Prostate gland (tissue), 2 donors: ENCODE results near the gene PPP2R5C. TPM values are rescaled to one million over a fixed set of nuclear protein-coding genes. Genes with fewer than 3 reads are reported as not detected.
"Not testable (repeated sequence)": the region's sequence is repeated elsewhere in the genome, so short reads cannot be mapped to it uniquely, and the experiment has no call there.

Experiments used
- DNase-seq: peaks from one replicate; pipeline ENCODE4 v3.0.0-alpha.2; 2019; ENCODE audit warnings: low spot score
- H3K27ac ChIP-seq, 2 donors: fragments of 200-600 bp; sonication (generic); 2 replicates each; pipeline ENCODE4 v1.5.1; 2017 to 2019
- H3K27me3 ChIP-seq: fragments of 200-600 bp; sonication (generic); replicated peaks from 2 replicates; pipeline ENCODE4 v1.5.1; 2019; ENCODE audit not compliant: insufficient read depth
- H3K36me3 ChIP-seq, 2 donors: fragments of 200-600 bp; sonication (generic); 1 replicate in 1 of 2; 2 replicates in 1 of 2; pipeline versions ENCODE4 v1.5.1 to v1.8.1; 2017 to 2019
- H3K4me1 ChIP-seq: fragments of 200-600 bp; sonication (generic); replicated peaks from 2 replicates; pipeline ENCODE4 v1.5.1; 2019
- H3K4me3 ChIP-seq, 2 donors: fragments of 200-600 bp; sonication (generic); 2 replicates each; pipeline ENCODE4 v1.5.1; 2017 to 2019
- H3K9me3 ChIP-seq: fragments of 200-600 bp; sonication (generic); 2 replicates; pipeline ENCODE4 v1.5.1; 2017
- POLR2A ChIP-seq: fragments of 450-650 bp; IDR thresholded peaks from one replicate; pipeline ENCODE4 v1.6.1; 2016; ENCODE audit warnings: antibody characterized with exemption, mild to moderate bottlenecking
- POLR2AphosphoS5 ChIP-seq: sonication (generic); formaldehyde crosslinking; IDR thresholded peaks from one replicate; pipeline ENCODE4 v1.6.1; 2017; ENCODE audit warnings: antibody characterized with exemption
- WGBS: methylation state at CpG from one replicate; pipeline ENCODE4 v1.1.5; 2018; 5-methylcytosine and 5-hydroxymethylcytosine counted together
- intact Hi-C: fragments of 100-400 bp; cut with DNase I; formaldehyde crosslinking; loops from one replicate; pipeline ENCODE4 v1.14.2; 2022
- total RNA-seq, 2 donors: library from RNA; depleted of rRNA; stranded (reverse); fragments of >200 nt; gene quantifications; one replicate each; pipeline ENCODE4 v1.1.0, GENCODE V29; 2016
- TF ChIP-seq, protein P1 (sequence below), 4 experiments: fragments of 200-600 bp in 2 of 4; fragments of 450-650 bp in 2 of 4; sonication (generic) in 2 of 4; IDR thresholded peaks; 1 replicate in 3 of 4; 2 replicates in 1 of 4; pipeline ENCODE4 v1.5.1; 2016 to 2019; ENCODE audit warnings: antibody characterized with exemption in 4 of 4, mild to moderate bottlenecking in 2 of 4, moderate library complexity in 2 of 4

The PPP2R5C gene
- total RNA-seq, 2 donors from 2014 or later: 67.8 to 96.2 TPM

DNA sequence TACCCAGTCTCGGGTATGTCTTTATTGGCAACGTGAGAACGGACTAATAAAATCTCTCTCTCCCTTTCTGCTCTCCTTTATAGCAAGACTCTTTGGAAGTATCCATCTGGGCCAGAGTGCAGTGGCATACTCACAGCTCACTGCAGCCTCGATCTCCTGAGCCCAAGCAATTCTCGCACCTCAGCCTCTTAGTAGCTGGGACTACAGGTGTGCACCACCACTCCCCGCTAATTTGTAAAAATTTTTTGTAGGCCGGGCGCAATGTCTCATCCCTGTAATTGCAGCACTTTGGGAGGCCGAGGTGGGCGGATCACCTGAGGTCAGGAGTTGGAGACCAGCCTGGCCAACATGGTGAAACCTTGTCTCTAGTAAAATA lies 33.2 kb upstream of the PPP2R5C start:
- TF ChIP-seq POLR2A (no peak), POLR2AphosphoS5 (no peak)
- TF ChIP-seq, protein P1, sequence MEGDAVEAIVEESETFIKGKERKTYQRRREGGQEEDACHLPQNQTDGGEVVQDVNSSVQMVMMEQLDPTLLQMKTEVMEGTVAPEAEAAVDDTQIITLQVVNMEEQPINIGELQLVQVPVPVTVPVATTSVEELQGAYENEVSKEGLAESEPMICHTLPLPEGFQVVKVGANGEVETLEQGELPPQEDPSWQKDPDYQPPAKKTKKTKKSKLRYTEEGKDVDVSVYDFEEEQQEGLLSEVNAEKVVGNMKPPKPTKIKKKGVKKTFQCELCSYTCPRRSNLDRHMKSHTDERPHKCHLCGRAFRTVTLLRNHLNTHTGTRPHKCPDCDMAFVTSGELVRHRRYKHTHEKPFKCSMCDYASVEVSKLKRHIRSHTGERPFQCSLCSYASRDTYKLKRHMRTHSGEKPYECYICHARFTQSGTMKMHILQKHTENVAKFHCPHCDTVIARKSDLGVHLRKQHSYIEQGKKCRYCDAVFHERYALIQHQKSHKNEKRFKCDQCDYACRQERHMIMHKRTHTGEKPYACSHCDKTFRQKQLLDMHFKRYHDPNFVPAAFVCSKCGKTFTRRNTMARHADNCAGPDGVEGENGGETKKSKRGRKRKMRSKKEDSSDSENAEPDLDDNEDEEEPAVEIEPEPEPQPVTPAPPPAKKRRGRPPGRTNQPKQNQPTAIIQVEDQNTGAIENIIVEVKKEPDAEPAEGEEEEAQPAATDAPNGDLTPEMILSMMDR (IDR thresholded peaks at IDR 0.05): no peak
- Histone ChIP-seq H3K27ac (no peak overlapping the region), H3K4me1 (peaks cover 6% of the 10 kb centered on the region), H3K9me3 (no peaks in the 10 kb centered on the region), H3K4me3 (no peak overlapping the region), H3K27me3 (no peaks in the 10 kb centered on the region), H3K36me3 (no peaks in the 10 kb centered on the region)
- 81% methylated on average over 10 of the region's 10 CpGs for WGBS
- no peak for DNase-seq
- intact Hi-C loops: no loop called here

DNA sequence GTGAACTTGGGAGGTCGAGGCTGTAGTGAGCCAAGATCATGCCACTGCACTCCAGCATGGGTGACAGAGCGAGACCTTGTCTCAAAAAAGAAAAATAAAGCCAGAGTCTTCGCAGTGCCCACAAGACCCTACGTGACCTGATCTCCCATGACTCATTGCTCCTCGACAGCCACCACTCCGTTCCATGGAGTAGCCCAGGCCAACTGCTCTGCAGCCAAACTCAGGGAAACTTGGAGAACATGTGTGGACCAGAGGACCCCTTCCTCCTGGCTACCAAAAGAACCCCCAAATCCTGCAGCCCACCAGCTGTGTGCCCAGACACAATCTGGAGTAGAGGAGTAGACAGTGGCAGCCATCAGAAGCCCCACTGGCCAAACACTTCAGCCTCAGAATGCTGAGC lies 32.1 kb upstream of the PPP2R5C start:
- DNase-seq: no peak
- Histone ChIP-seq H3K27me3 (no peaks in the 10 kb centered on the region), H3K27ac (no peak overlapping the region), H3K36me3 (no peaks in the 10 kb centered on the region), H3K4me1 (peaks cover 6% of the 10 kb centered on the region), H3K4me3 (no peak overlapping the region), H3K9me3 (no peaks in the 10 kb centered on the region)
- intact Hi-C loops: no loop called here
- WGBS: 92% methylated on average over 6 of the region's 6 CpGs
- TF ChIP-seq POLR2A (no peak), POLR2AphosphoS5 (no peak)
- TF ChIP-seq, protein P1 (IDR thresholded peaks at IDR 0.05): no peak

DNA sequence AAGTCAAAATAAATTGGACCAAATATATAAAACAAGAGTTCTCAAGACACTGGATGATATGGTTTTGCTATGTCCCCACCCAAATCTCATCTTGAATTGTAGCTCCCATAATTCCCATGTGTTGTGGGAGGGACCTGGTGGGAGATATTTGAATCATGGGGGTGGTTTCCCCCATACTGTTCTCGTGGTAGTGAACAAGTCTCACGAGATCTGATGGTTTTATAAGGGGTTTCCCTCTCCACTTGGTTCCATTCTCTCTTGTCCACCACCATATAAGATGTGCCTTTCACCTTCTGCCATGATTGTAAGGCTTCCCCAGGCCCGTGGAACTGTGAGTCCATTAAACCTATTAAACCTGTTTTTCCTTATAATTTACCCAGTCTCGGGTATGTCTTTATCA lies 31.4 kb upstream of the PPP2R5C start:
- H3K27me3 ChIP-seq, H3K4me1 ChIP-seq, H3K4me3 ChIP-seq, DNase-seq, H3K9me3 ChIP-seq, H3K36me3 ChIP-seq, intact Hi-C loops, H3K27ac ChIP-seq: not testable (repeated sequence)
- 76% methylated on average over 4 of the region's 4 CpGs for WGBS

DNA sequence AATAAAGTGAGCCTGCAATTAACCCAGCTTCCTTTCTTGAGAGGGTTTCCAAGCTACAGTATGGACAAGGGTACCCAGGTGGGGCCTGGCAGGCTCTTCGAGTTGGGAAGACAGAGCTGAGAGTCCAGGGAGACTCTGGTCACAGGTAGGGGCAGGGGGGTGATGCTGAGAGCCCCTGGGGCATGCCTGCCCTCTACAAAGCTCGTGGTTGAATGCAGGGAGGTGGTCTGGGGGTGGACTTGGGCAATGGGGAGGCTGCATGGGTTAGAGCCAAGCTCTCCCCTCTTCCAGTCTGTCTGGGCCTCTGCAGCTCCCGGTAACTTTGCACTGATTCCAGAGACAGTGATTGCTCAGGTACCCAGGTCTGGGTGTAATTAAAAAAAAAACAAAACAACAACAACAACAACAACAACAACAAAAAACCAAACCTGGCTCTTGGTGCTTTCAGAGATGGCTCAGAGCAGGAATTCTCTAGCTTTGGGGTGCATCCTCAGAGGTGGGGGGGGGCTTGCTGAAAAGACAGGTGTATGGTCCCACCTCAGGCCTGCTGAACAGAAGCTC lies 30.8 kb upstream of the PPP2R5C start:
- no peak for DNase-seq
- Histone ChIP-seq H3K27ac (peak overlapping the region; percentile 26 to 47), H3K9me3 (no peaks in the 10 kb centered on the region), H3K36me3 (no peaks in the 10 kb centered on the region), H3K4me3 (no peak overlapping the region), H3K4me1 (peaks cover 6% of the 10 kb centered on the region), H3K27me3 (no peaks in the 10 kb centered on the region)
- TF ChIP-seq, protein P1 (IDR thresholded peaks at IDR 0.05): no peak
- TF ChIP-seq POLR2A (no peak), POLR2AphosphoS5 (no peak)
- intact Hi-C loops: no loop called here
- 64% methylated on average over 3 of the region's 3 CpGs for WGBS

DNA sequence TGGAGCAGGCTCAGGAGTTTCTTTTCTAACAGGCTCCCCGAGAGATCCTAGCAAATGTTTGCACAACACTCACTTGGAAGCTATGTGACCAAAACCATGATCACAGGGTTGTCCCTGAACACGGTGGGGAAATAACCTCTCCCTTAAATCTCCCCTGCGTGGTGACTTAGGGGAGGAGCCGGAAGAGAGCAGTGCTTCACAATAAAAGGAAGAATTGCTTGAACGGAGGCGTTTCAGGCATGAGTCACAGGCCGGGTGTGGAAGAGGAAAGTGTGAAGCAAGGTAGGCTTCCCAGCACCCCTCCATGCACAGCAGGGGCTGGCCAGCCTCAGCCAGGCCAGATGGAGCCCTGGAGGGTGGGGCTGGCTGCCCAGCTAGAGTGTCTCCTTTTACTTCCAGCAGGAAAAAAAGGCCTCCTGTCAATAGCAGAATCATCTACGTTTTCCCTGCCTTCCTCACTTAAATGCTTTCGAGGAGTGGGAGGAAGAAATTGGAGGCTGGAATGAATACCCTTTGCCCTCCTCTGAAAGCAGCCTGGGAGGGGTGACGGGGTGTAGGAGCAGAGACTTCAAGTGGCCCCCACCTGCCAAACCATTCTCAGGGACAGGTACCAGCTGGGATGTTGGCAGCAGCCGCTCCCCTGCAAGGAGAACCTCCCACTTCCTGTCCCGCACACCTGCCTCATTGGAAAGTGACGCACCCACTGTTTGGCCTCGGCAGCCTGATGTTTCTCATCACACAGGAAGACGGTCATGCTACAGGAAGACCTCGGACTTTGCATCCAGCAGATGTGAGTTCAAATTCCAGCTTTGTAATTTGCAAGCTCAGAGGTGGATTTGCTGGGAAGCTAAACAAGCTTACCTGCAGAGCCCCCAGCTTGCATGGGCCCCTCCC lies 30.1 kb upstream of the PPP2R5C start:
- intact Hi-C loops: no loop called here
- TF ChIP-seq POLR2A (no peak), POLR2AphosphoS5 (peak; percentile 83)
- TF ChIP-seq, protein P1 (IDR thresholded peaks at IDR 0.05): no peak
- peak; percentile 74 for DNase-seq
- H3K4me1 ChIP-seq: peaks cover 6% of the 10 kb centered on the region
- no peak overlapping the region for H3K4me3 ChIP-seq
- WGBS: 13% methylated on average over 16 of the region's 16 CpGs
- no peaks in the 10 kb centered on the region for H3K9me3 ChIP-seq
- H3K27ac ChIP-seq: peak overlapping the region; percentile 26 to 47
- no peaks in the 10 kb centered on the region for H3K36me3 ChIP-seq
- no peaks in the 10 kb centered on the region for H3K27me3 ChIP-seq
